WTC11 (cell line): Measurements from ENCODE around the gene ABCA3. TPM values are rescaled to one million over a fixed set of nuclear protein-coding genes. Genes with fewer than 3 reads are reported as not detected.

Experiments
- CREB1 ChIP-seq: sonication (generic); formaldehyde crosslinking; IDR thresholded peaks from 2 replicates; pipeline ENCODE4 v1.8.0; 2023; ENCODE audit warnings: mild to moderate bottlenecking, missing genetic modification reagents
- CREM ChIP-seq: sonication (generic); formaldehyde crosslinking; IDR thresholded peaks from 2 replicates; pipeline ENCODE4 v1.8.1; 2022; ENCODE audit warnings: mild to moderate bottlenecking, missing genetic modification reagents, moderate library complexity
- ELF4 ChIP-seq: sonication (generic); formaldehyde crosslinking; IDR thresholded peaks from 2 replicates; pipeline ENCODE4 v1.8.1; 2022; ENCODE audit warnings: low read depth, mild to moderate bottlenecking, moderate library complexity, missing genetic modification reagents
- FOXK1 ChIP-seq: sonication (generic); formaldehyde crosslinking; IDR thresholded peaks from 2 replicates; pipeline ENCODE4 v1.8.0; 2022; ENCODE audit warnings: mild to moderate bottlenecking, moderate library complexity, missing genetic modification reagents
- GABPB1 ChIP-seq: sonication (generic); formaldehyde crosslinking; IDR thresholded peaks from 2 replicates; pipeline ENCODE4 v1.8.1; 2023; ENCODE audit warnings: mild to moderate bottlenecking, missing genetic modification reagents
- IRF2 ChIP-seq: sonication (generic); formaldehyde crosslinking; IDR thresholded peaks from 2 replicates; pipeline ENCODE4 v1.8.0; 2022; ENCODE audit warnings: low read depth, missing genetic modification reagents, borderline replicate concordance
- KAT7 ChIP-seq: sonication (generic); formaldehyde crosslinking; IDR thresholded peaks from 2 replicates; pipeline ENCODE4 v1.8.1; 2023; ENCODE audit warnings: missing genetic modification reagents, mild to moderate bottlenecking, borderline replicate concordance
- MXD4 ChIP-seq: fragments of 250-450 bp; sonication (Bioruptor Pico); IDR thresholded peaks from 2 replicates; pipeline ENCODE4 v1.8.0; 2021; ENCODE audit warnings: mild to moderate bottlenecking, moderate library complexity, borderline replicate concordance
- MYBL2 ChIP-seq: sonication (generic); formaldehyde crosslinking; IDR thresholded peaks from 2 replicates; pipeline ENCODE4 v1.8.1; 2023; ENCODE audit warnings: mild to moderate bottlenecking, moderate library complexity, missing genetic modification reagents
- NFYB ChIP-seq: sonication (generic); formaldehyde crosslinking; conservative IDR thresholded peaks from 2 replicates; pipeline ENCODE4 v1.8.0; 2022; ENCODE audit warnings: low read depth, missing genetic modification reagents
- NR1H2 ChIP-seq: sonication (generic); formaldehyde crosslinking; IDR thresholded peaks from 2 replicates; pipeline ENCODE4 v1.9.0; 2021; ENCODE audit warnings: mild to moderate bottlenecking, moderate library complexity, missing genetic modification reagents
- RELA ChIP-seq: sonication (generic); formaldehyde crosslinking; IDR thresholded peaks from 2 replicates; pipeline ENCODE4 v1.8.1; 2022; ENCODE audit warnings: missing genetic modification reagents, mild to moderate bottlenecking, borderline replicate concordance
- SMAD4 ChIP-seq: sonication (generic); formaldehyde crosslinking; IDR thresholded peaks from 2 replicates; pipeline ENCODE4 v1.8.0; 2022; ENCODE audit warnings: mild to moderate bottlenecking, missing genetic modification reagents
- SOX15 ChIP-seq: fragments of 250-450 bp; sonication (Bioruptor Pico); IDR thresholded peaks from 2 replicates; pipeline ENCODE4 v1.9.0; 2021; ENCODE audit warnings: mild to moderate bottlenecking
- SP1 ChIP-seq: sonication (generic); formaldehyde crosslinking; conservative IDR thresholded peaks from 2 replicates; pipeline ENCODE4 v1.8.1; 2022; ENCODE audit warnings: missing genetic modification reagents
- ZNF121 ChIP-seq: sonication (generic); formaldehyde crosslinking; IDR thresholded peaks from 2 replicates; pipeline ENCODE4 v1.8.0; 2023; ENCODE audit warnings: missing genetic modification reagents
- ZNF263 ChIP-seq: sonication (generic); formaldehyde crosslinking; IDR thresholded peaks from 2 replicates; pipeline ENCODE4 v1.8.1; 2022; ENCODE audit warnings: low read depth, mild to moderate bottlenecking, moderate library complexity, missing genetic modification reagents
- ZNF317 ChIP-seq: sonication (generic); formaldehyde crosslinking; IDR thresholded peaks from 2 replicates; pipeline ENCODE4 v1.8.1; 2023; ENCODE audit warnings: low read depth, mild to moderate bottlenecking, moderate library complexity, missing genetic modification reagents, borderline replicate concordance
- ZNF423 ChIP-seq: fragments of 250-450 bp; sonication (Bioruptor Pico); IDR thresholded peaks from 2 replicates; pipeline ENCODE4 v2.1.2; 2022; ENCODE audit warnings: mild to moderate bottlenecking, moderate library complexity
- total RNA-seq: library from RNA; stranded (reverse); gene quantifications from 3 replicates; pipeline ENCODE4 v1.2.3, GENCODE V29; 2021
- TF ChIP-seq, protein P1 (sequence below): sonication (generic); formaldehyde crosslinking; conservative IDR thresholded peaks from 2 replicates; pipeline ENCODE4 v1.8.1; 2023; ENCODE audit warnings: mild to moderate bottlenecking, low read depth, missing genetic modification reagents, moderate library complexity
- TF ChIP-seq, protein P2 (sequence below): fragments of 200-600 bp; IDR thresholded peaks from 2 replicates; pipeline ENCODE4 v1.8.0; 2022; ENCODE audit warnings: antibody characterized with exemption
- TF ChIP-seq, protein P3 (sequence below): sonication (generic); formaldehyde crosslinking; IDR thresholded peaks from 2 replicates; pipeline ENCODE4 v1.8.0; 2022; ENCODE audit warnings: mild to moderate bottlenecking, missing genetic modification reagents
- TF ChIP-seq, protein P4 (sequence below): fragments of 250-450 bp; sonication (Bioruptor Pico); conservative IDR thresholded peaks from 2 replicates; pipeline ENCODE4 v1.9.0; 2021; ENCODE audit warnings: mild to moderate bottlenecking
- TF ChIP-seq, protein P5 (sequence below): sonication (generic); formaldehyde crosslinking; IDR thresholded peaks from 2 replicates; pipeline ENCODE4 v1.8.1; 2023; ENCODE audit warnings: mild to moderate bottlenecking, moderate library complexity, missing genetic modification reagents
- TF ChIP-seq, protein P6 (sequence below): sonication (generic); formaldehyde crosslinking; IDR thresholded peaks from 2 replicates; pipeline ENCODE4 v1.8.0; 2022; ENCODE audit warnings: mild to moderate bottlenecking, missing genetic modification reagents
- TF ChIP-seq, protein P7 (sequence below): sonication (generic); formaldehyde crosslinking; IDR thresholded peaks from 2 replicates; pipeline ENCODE4 v1.8.0; 2023; ENCODE audit warnings: missing genetic modification reagents

Gene ABCA3
- total RNA-seq, 1 experiment from 2014 or later, result 12.1 TPM

DNA sequence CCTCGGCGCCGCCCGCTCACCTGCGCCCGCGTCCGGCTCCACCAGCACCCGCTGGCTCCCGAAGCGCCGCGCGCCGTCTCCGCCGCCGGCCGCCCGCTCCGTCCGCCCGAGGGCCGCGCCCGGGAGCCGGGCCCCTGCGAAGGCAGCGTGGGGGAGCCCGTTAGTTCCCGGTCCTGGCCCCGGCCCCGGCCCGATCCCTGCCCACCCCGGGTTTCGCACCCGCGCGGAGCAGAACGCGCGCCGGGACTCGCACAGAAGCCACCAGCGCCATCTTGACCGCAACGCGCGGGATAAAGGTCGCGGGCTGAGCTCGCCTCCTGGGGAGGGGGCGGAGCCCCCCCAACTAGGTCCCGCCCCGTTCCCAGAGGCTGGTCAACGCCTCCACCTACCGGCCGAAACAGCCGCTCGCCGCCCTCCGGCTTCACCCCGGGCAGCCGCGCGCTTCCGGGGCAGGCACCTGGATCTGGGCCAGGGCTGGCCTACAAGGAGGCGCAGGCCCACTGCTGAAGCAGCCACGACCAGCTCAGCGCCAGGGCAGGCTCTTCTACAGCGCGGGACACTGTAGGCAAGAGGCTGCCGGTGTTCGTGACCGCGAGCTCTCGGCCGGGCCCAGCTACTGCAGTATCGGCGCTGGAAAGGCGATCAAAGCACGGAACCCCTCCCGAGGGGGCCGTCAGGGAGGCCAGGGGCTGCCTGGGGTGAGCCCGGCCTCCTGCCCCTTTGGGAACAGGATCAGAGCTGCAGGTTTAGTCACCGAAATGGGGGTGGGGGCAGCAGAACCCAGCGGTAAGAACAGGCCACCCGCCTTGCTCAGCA is 89.0 kb downstream of the ABCA3 start, which contains the start of gene ECI1 (continued):
- TF ChIP-seq NFYB (CRISPR knock-in tag) (no peak), SOX15 (no peak), NR1H2 (CRISPR knock-in tag) (no peak), MYBL2 (CRISPR knock-in tag) (no peak), GABPB1 (peak; percentile 56; the same call in 1 of the 2 replicates), CREB1 (no peak), ELF4 (CRISPR knock-in tag) (peak; percentile 62; the same call in 1 of the 2 replicates), MXD4 (CRISPR knock-in tag) (no peak), ZNF423 (CRISPR knock-in tag) (no peak; the same call in 1 of the 2 replicates), KAT7 (CRISPR knock-in tag) (peak; percentile 91), CREM (peak; percentile 69), FOXK1 (no peak; the same call in 1 of the 2 replicates), RELA (peak; percentile 59; the same call in 1 of the 2 replicates), IRF2 (no peak), ZNF121 (CRISPR knock-in tag) (peak; percentile 69; the same call in 1 of the 2 replicates), ZNF263 (CRISPR knock-in tag) (0 out of 2 replicates have a peak, but pooled peaks have one; percentile 16), SP1 (CRISPR knock-in tag) (peak; percentile 94), ZNF317 (CRISPR knock-in tag) (peak; percentile 33; the same call in 1 of the 2 replicates), SMAD4 (no peak)
- TF ChIP-seq, protein P1, sequence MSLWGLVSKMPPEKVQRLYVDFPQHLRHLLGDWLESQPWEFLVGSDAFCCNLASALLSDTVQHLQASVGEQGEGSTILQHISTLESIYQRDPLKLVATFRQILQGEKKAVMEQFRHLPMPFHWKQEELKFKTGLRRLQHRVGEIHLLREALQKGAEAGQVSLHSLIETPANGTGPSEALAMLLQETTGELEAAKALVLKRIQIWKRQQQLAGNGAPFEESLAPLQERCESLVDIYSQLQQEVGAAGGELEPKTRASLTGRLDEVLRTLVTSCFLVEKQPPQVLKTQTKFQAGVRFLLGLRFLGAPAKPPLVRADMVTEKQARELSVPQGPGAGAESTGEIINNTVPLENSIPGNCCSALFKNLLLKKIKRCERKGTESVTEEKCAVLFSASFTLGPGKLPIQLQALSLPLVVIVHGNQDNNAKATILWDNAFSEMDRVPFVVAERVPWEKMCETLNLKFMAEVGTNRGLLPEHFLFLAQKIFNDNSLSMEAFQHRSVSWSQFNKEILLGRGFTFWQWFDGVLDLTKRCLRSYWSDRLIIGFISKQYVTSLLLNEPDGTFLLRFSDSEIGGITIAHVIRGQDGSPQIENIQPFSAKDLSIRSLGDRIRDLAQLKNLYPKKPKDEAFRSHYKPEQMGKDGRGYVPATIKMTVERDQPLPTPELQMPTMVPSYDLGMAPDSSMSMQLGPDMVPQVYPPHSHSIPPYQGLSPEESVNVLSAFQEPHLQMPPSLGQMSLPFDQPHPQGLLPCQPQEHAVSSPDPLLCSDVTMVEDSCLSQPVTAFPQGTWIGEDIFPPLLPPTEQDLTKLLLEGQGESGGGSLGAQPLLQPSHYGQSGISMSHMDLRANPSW, result no peak
- TF ChIP-seq, protein P2, sequence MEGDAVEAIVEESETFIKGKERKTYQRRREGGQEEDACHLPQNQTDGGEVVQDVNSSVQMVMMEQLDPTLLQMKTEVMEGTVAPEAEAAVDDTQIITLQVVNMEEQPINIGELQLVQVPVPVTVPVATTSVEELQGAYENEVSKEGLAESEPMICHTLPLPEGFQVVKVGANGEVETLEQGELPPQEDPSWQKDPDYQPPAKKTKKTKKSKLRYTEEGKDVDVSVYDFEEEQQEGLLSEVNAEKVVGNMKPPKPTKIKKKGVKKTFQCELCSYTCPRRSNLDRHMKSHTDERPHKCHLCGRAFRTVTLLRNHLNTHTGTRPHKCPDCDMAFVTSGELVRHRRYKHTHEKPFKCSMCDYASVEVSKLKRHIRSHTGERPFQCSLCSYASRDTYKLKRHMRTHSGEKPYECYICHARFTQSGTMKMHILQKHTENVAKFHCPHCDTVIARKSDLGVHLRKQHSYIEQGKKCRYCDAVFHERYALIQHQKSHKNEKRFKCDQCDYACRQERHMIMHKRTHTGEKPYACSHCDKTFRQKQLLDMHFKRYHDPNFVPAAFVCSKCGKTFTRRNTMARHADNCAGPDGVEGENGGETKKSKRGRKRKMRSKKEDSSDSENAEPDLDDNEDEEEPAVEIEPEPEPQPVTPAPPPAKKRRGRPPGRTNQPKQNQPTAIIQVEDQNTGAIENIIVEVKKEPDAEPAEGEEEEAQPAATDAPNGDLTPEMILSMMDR, result peak; percentile 13; the same call in 1 of the 2 replicates
- TF ChIP-seq, protein P3, sequence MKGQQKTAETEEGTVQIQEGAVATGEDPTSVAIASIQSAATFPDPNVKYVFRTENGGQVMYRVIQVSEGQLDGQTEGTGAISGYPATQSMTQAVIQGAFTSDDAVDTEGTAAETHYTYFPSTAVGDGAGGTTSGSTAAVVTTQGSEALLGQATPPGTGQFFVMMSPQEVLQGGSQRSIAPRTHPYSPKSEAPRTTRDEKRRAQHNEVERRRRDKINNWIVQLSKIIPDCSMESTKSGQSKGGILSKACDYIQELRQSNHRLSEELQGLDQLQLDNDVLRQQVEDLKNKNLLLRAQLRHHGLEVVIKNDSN, result 0 out of 2 replicates have a peak, but pooled peaks have one; percentile 43
- TF ChIP-seq, protein P4, sequence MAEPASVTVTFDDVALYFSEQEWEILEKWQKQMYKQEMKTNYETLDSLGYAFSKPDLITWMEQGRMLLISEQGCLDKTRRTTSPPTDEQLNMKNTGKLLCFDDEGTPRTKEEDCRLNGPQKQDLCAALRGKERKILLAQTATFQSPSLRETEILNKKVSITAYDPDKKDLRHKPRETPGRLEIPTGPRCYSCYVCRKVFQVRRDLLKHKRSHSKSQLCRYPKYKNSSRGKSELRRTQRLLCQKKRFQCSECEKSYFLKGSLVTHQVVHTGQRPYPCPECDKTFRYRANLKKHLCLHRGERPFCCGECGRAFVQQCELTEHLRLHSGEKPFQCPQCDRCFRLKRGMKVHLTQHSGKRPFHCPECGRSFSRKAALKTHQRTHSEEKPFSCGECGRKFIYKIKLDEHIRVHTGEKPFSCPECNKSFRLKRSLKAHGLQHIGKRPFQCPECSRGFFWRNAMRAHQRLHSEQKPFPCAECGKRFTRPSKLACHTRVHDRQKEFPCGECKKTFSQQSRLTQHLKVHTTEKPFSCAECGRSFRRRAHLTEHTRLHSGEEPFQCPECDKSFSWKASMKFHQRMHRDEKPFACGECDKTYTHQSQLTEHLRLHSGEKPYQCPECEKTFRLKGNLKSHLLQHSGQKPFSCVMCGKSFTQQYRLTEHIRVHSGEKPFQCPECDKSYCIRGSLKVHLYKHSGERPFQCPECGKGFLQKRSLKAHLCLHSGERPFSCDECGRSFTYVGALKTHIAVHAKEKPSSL (CRISPR knock-in tag), result no peak
- TF ChIP-seq, protein P5, sequence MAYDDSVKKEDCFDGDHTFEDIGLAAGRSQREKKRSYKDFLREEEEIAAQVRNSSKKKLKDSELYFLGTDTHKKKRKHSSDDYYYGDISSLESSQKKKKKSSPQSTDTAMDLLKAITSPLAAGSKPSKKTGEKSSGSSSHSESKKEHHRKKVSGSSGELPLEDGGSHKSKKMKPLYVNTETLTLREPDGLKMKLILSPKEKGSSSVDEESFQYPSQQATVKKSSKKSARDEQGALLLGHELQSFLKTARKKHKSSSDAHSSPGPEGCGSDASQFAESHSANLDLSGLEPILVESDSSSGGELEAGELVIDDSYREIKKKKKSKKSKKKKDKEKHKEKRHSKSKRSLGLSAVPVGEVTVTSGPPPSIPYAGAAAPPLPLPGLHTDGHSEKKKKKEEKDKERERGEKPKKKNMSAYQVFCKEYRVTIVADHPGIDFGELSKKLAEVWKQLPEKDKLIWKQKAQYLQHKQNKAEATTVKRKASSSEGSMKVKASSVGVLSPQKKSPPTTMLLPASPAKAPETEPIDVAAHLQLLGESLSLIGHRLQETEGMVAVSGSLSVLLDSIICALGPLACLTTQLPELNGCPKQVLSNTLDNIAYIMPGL (CRISPR knock-in tag), result peak; percentile 97
- TF ChIP-seq, protein P6, sequence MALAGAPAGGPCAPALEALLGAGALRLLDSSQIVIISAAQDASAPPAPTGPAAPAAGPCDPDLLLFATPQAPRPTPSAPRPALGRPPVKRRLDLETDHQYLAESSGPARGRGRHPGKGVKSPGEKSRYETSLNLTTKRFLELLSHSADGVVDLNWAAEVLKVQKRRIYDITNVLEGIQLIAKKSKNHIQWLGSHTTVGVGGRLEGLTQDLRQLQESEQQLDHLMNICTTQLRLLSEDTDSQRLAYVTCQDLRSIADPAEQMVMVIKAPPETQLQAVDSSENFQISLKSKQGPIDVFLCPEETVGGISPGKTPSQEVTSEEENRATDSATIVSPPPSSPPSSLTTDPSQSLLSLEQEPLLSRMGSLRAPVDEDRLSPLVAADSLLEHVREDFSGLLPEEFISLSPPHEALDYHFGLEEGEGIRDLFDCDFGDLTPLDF (CRISPR knock-in tag), result no peak
- TF ChIP-seq, protein P7, sequence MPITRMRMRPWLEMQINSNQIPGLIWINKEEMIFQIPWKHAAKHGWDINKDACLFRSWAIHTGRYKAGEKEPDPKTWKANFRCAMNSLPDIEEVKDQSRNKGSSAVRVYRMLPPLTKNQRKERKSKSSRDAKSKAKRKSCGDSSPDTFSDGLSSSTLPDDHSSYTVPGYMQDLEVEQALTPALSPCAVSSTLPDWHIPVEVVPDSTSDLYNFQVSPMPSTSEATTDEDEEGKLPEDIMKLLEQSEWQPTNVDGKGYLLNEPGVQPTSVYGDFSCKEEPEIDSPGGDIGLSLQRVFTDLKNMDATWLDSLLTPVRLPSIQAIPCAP (CRISPR knock-in tag), result no peak
